Measurements from ENCODE around the gene KCNMB1. TPM values are rescaled to one million over a fixed set of nuclear protein-coding genes. Genes with fewer than 3 reads are reported as not detected.
A peak's percentile ranks its signal among the peaks of the same experiment; 100 is the strongest.

KCNMB1 gene
- total and polyA plus RNA-seq, 8 donors = 0.29 to 19.8 (median 5.5) TPM

DNA sequence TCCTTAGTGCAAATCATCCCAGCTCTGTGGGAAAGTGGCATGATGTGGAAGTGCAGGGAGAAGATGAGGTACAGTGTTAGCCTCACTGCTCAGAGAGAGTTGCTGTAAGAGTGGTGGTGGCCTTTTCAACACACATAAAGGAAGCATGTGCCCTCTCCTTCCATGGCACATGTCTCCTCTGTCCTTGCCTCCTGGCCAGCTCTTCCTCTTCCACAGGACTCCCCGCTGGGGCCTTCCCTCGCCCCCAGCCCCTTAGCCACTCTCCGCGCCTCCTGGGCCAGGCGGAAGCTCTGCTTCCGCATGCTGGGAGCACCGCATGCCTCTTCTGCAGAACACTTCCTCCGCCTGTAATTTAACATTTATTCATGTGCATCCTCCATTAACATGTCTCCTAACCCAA lies 4.8 kb upstream of the KCNMB1 start:
- TF ChIP-seq EP300 (IDR thresholded peaks at IDR 0.05) (no peak), POLR2AphosphoS5 (IDR thresholded peaks at IDR 0.05) (no peak), POLR2A (IDR thresholded peaks at IDR 0.05) (no peak)
- TF ChIP-seq, protein P1, sequence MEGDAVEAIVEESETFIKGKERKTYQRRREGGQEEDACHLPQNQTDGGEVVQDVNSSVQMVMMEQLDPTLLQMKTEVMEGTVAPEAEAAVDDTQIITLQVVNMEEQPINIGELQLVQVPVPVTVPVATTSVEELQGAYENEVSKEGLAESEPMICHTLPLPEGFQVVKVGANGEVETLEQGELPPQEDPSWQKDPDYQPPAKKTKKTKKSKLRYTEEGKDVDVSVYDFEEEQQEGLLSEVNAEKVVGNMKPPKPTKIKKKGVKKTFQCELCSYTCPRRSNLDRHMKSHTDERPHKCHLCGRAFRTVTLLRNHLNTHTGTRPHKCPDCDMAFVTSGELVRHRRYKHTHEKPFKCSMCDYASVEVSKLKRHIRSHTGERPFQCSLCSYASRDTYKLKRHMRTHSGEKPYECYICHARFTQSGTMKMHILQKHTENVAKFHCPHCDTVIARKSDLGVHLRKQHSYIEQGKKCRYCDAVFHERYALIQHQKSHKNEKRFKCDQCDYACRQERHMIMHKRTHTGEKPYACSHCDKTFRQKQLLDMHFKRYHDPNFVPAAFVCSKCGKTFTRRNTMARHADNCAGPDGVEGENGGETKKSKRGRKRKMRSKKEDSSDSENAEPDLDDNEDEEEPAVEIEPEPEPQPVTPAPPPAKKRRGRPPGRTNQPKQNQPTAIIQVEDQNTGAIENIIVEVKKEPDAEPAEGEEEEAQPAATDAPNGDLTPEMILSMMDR (IDR thresholded peaks at IDR 0.05) = no peak
- intact Hi-C loops (cut with DNase I; ENCODE audit: low total_unique reads) = no loop called here
- peaks cover 0 to 23% (median 10%) of the 10 kb centered on the region in 4 donors for H3K4me1 ChIP-seq
- no peak overlapping the region for H3K27ac ChIP-seq
- no peak overlapping the region for H3K4me3 ChIP-seq
- H3K36me3 ChIP-seq = no peaks in the 10 kb centered on the region
- WGBS, 5 donors = 74 to 88% (median 77%) methylated on average over 8 of the region's 8 CpGs
- no peak for DNase-seq
- H3K27me3 ChIP-seq = peaks cover 0 to 1% (median 0%) of the 10 kb centered on the region in 3 donors
- no peaks in the 10 kb centered on the region for H3K9me3 ChIP-seq

DNA sequence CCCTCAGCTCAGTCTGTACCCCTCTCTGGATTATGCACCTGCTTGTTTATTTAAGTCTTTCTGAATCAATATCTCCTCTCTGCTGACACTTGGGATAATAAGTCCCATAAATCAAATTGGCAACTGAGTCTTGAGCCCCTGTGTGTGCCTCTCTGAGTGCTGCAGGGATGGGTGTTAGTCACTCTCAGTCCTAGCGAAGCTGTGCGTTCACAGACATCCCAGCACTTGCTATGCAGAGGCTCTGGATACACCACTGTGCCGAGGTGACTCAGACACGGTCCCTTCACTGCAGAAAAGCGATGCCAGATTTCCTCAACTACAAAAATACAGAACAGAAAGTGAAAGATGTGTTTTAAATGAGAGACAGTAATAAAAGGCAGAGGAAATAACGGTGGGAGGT lies 4.1 kb upstream of the KCNMB1 start:
- peaks cover 0 to 29% (median 10%) of the 10 kb centered on the region in 4 donors for H3K4me1 ChIP-seq
- peaks cover 0 to 4% (median 0%) of the 10 kb centered on the region in 3 donors for H3K27me3 ChIP-seq
- 43 to 63% (median 52%) methylated on average over 6 of the region's 6 CpGs for WGBS, 5 donors
- TF ChIP-seq POLR2A (IDR thresholded peaks at IDR 0.05) (no peak), POLR2AphosphoS5 (IDR thresholded peaks at IDR 0.05) (no peak), EP300 (IDR thresholded peaks at IDR 0.05) (no peak)
- TF ChIP-seq, protein P1 (IDR thresholded peaks at IDR 0.05) = no peak
- intact Hi-C loops (cut with DNase I; ENCODE audit: low total_unique reads) = no loop called here
- no peak for DNase-seq
- no peak overlapping the region for H3K27ac ChIP-seq
- H3K9me3 ChIP-seq = no peaks in the 10 kb centered on the region
- H3K4me3 ChIP-seq = no peak overlapping the region
- H3K36me3 ChIP-seq = no peaks in the 10 kb centered on the region

DNA sequence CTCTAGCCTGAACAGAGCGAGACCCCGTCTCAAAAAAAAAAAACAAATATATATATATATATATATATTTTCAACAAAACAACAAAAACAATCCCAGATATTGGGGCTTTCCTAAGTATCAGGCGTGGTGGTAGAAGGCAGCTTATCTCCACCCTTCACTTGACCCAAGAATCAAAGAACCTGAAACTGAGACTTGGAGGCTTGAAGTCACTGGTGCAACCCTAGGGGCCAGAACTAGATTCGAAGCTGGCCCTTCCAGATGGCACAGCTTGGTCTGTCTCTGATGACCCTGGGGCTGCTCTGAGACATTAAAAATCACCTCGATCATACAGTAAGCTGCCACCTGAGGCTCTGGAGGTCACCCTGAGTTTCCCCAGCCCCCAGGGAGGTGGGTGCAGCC lies 1.3 kb upstream of the KCNMB1 start:
- intact Hi-C loops (cut with DNase I; ENCODE audit: low total_unique reads) = no loop called here
- 75 to 87% (median 82%) methylated on average over 4 to 5 of the region's 5 CpGs for WGBS, 5 donors
- no peak for DNase-seq
- H3K27me3 ChIP-seq = peaks cover 0 to 4% (median 0%) of the 10 kb centered on the region in 3 donors
- H3K4me1 ChIP-seq = peaks cover 0 to 37% (median 10%) of the 10 kb centered on the region in 4 donors
- peak overlapping the region in 2 of 4 donors; percentile 1 to 38 for H3K4me3 ChIP-seq
- H3K36me3 ChIP-seq = no peaks in the 10 kb centered on the region
- H3K27ac ChIP-seq = peak overlapping the region in 2 of 5 donors; percentile 84
- no peaks in the 10 kb centered on the region for H3K9me3 ChIP-seq
- TF ChIP-seq POLR2A (IDR thresholded peaks at IDR 0.05) (no peak), POLR2AphosphoS5 (IDR thresholded peaks at IDR 0.05) (no peak)

DNA sequence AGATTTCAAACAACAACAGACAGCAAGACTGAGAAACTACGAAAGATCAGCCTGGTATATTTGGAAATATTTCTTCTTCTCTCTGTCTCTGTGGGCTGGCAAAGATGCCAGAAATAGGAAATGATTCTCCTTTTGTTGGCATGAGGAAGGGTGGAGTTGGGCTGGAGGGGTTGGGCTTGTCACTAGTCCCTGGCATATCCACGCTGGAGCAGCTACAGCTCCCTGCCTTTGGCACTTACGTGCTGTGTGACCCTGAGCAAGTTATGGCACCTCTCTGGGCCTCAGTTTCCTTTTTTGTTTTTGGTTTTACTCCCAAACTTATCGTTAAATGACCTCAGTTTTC lies 354 bp upstream of the KCNMB1 start:
- intact Hi-C loops (cut with DNase I; ENCODE audit: low total_unique reads) = no loop called here
- Histone ChIP-seq H3K36me3 (peaks cover 0 to 7% (median 0%) of the 10 kb centered on the region in 4 donors), H3K9me3 (no peaks in the 10 kb centered on the region), H3K4me1 (peaks cover 0 to 37% (median 15%) of the 10 kb centered on the region in 4 donors), H3K4me3 (peak overlapping the region; percentile 30 to 45 (median 40)), H3K27me3 (peaks cover 0 to 4% (median 0%) of the 10 kb centered on the region in 3 donors), H3K27ac (peak overlapping the region in 4 of 5 donors; percentile 73 to 84 (median 82))
- WGBS, 5 donors = 45 to 73% (median 61%) methylated on average over 4 of the region's 4 CpGs
- DNase-seq = no peak
- TF ChIP-seq, protein P1 (IDR thresholded peaks at IDR 0.05) = no peak
- TF ChIP-seq EP300 (IDR thresholded peaks at IDR 0.05) (no peak), POLR2A (IDR thresholded peaks at IDR 0.05) (no peak), POLR2AphosphoS5 (IDR thresholded peaks at IDR 0.05) (no peak)
